SK-N-SH (cell line): ENCODE data around the gene GOLGA3. TPM values are rescaled to one million over a fixed set of nuclear protein-coding genes. Genes with fewer than 3 reads are reported as not detected.
"Not testable (repeated sequence)": the region's sequence is repeated elsewhere in the genome, so short reads cannot be mapped to it uniquely, and the experiment has no call there.

Experiments
- CTCF ChIA-PET: fragments of 300-600, 350-600 bp; formaldehyde crosslinking; extraction: SDS; loops from one replicate; lab custom pipeline; 2021; lab: Yijun Ruan, JAX
- POLR2A ChIA-PET: fragments of 350-600 bp; sonication (Branson Sonifier 250); formaldehyde crosslinking; extraction: SDS; loops from one replicate; lab custom pipeline; 2020; ENCODE audit warnings: antibody characterized with exemption, inconsistent platforms; lab: Yijun Ruan, JAX
- DNase-seq: peaks from one replicate; pipeline ENCODE4 v3.0.0; 2012
- H2AFZ ChIP-seq: fragments of 200-600 bp; sonication (generic); 2 replicates; pipeline ENCODE4 v1.8.1; 2016; ENCODE audit warnings: antibody characterized with exemption, mild to moderate bottlenecking, low read depth
- H3F3A ChIP-seq: fragments of 200-600 bp; sonication (generic); replicated peaks from 2 replicates; pipeline ENCODE3; 2016; ENCODE audit warnings: antibody characterized with exemption, mild to moderate bottlenecking; ENCODE audit not compliant: insufficient read depth
- H3K27ac ChIP-seq, 2 experiments: fragments of 200-500 bp in 1 of 2; fragments of 200-600 bp in 1 of 2; sonication (Bioruptor generic) in 1 of 2; sonication (generic), shearing (Covaris generic) in 1 of 2; 2 replicates each; pipeline versions ENCODE4 v1.5.1 to v1.6.1; 2014 to 2016; ENCODE audit warnings: low read depth in 2 of 2, inconsistent platforms in 1 of 2, low read length in 1 of 2, mild to moderate bottlenecking in 1 of 2, mixed read lengths in 1 of 2
- H3K27me3 ChIP-seq: fragments of 200-600 bp; sonication (generic), shearing (Covaris generic); 2 replicates; pipeline ENCODE4 v1.6.1; 2016; ENCODE audit warnings: mixed run types; ENCODE audit not compliant: insufficient read depth
- H3K36me3 ChIP-seq, 2 experiments: fragments of 200-500 bp in 1 of 2; fragments of 200-600 bp in 1 of 2; sonication (Bioruptor generic) in 1 of 2; sonication (generic) in 1 of 2; replicated peaks in 1 of 2; 2 replicates each; pipeline versions ENCODE3 to v1.5.1; 2014 to 2016; ENCODE audit warnings: low read length in 1 of 2, mild to moderate bottlenecking in 1 of 2; ENCODE audit not compliant: insufficient read depth in 2 of 2, control insufficient read depth in 1 of 2
- H3K4me1 ChIP-seq, 2 experiments: fragments of 200-500 bp in 1 of 2; fragments of 200-600 bp in 1 of 2; sonication (Bioruptor generic) in 1 of 2; sonication (generic), shearing (Covaris generic) in 1 of 2; 2 replicates each; pipeline versions ENCODE4 v1.5.1 to v1.6.1; 2014 to 2016; ENCODE audit warnings: low read depth in 1 of 2, low read length in 1 of 2, mixed run types in 1 of 2; ENCODE audit not compliant: insufficient read depth in 2 of 2, control insufficient read depth in 1 of 2
- H3K4me2 ChIP-seq: fragments of 200-600 bp; sonication (generic), shearing (Covaris generic); 2 replicates; pipeline ENCODE4 v1.6.1; 2017; ENCODE audit warnings: mixed run types
- H3K4me3 ChIP-seq, 2 experiments: fragments of 200-500 bp in 1 of 2; fragments of 200-600 bp in 1 of 2; sonication (Bioruptor generic) in 1 of 2; sonication (generic), shearing (Covaris generic) in 1 of 2; 2 replicates each; pipeline versions ENCODE4 v1.5.1 to v1.8.1; 2014 to 2016; ENCODE audit warnings: low read depth in 2 of 2, inconsistent platforms in 1 of 2, low read length in 1 of 2, mild to moderate bottlenecking in 1 of 2, mixed read lengths in 1 of 2, moderate library complexity in 1 of 2
- H3K79me2 ChIP-seq: fragments of 200-600 bp; sonication (generic); 2 replicates; pipeline ENCODE4 v1.8.1; 2017; ENCODE audit warnings: mild to moderate bottlenecking; ENCODE audit not compliant: insufficient read depth
- H3K9ac ChIP-seq: fragments of 200-600 bp; sonication (generic); 2 replicates; pipeline ENCODE4 v1.6.1; 2017; ENCODE audit warnings: mixed run types
- H3K9me2 ChIP-seq: fragments of 200-600 bp; sonication (generic); 2 replicates; pipeline ENCODE4 v1.6.1; 2017; ENCODE audit warnings: mixed run types
- H3K9me3 ChIP-seq: fragments of 200-600 bp; sonication (generic); 2 replicates; pipeline ENCODE4 v1.6.1; 2017; ENCODE audit warnings: mixed run types, mild to moderate bottlenecking, moderate library complexity
- H4K20me1 ChIP-seq: fragments of 200-600 bp; sonication (generic); 2 replicates; pipeline ENCODE4 v1.6.1; 2017; ENCODE audit warnings: mild to moderate bottlenecking, mixed run types; ENCODE audit not compliant: insufficient read depth
- CTCF ChIP-seq: fragments of 200-600 bp; sonication (generic); IDR thresholded peaks from 2 replicates; pipeline ENCODE4 v1.6.1; 2017; ENCODE audit warnings: antibody characterized with exemption, mild to moderate bottlenecking, moderate library complexity
- EZH2phosphoT487 ChIP-seq: fragments of 200-600 bp; sonication (generic); IDR thresholded peaks from 2 replicates; pipeline ENCODE4 v1.6.1; 2017; ENCODE audit warnings: low read depth, mixed run types, mild to moderate bottlenecking, antibody characterized with exemption, moderate library complexity, borderline replicate concordance
- FOSL2 ChIP-seq: IDR thresholded peaks from 2 replicates; pipeline ENCODE4 v1.4.0; 2012; ENCODE audit warnings: low read depth, mild to moderate bottlenecking, moderate library complexity, borderline replicate concordance
- PBX3 ChIP-seq: IDR thresholded peaks from 2 replicates; pipeline ENCODE4; 2012
- POLR2AphosphoS5 ChIP-seq: IDR thresholded peaks from 2 replicates; pipeline ENCODE4 v1.6.1; 2012; ENCODE audit warnings: low read depth, low read length
- SIN3A ChIP-seq: IDR thresholded peaks from 2 replicates; pipeline ENCODE4 v1.6.1; 2012; ENCODE audit warnings: low read depth, mild to moderate bottlenecking, low read length, moderate library complexity, borderline replicate concordance
- USF2 ChIP-seq: fragments of 150-350 bp; IDR thresholded peaks from 2 replicates; pipeline ENCODE4 v1.6.1; 2017; ENCODE audit warnings: antibody characterized with exemption, low read length, low read depth, borderline replicate concordance
- WGBS: methylation state at CpG from one replicate; pipeline ENCODE4 v1.1.6; 2017; ENCODE audit warnings: low lambda C conversion rate; 5-methylcytosine and 5-hydroxymethylcytosine counted together
- polyA plus RNA-seq, 3 experiments: library from polyadenylated mRNA; depleted of rRNA; stranded (reverse); fragments of >200 nt; gene quantifications; 2 replicates each; pipeline ENCODE4 v1.2.3, GENCODE V29; 2012
- TF ChIP-seq, protein P1 (sequence below): IDR thresholded peaks from 2 replicates; pipeline ENCODE4 v1.4.0; 2012; ENCODE audit warnings: low read depth, borderline replicate concordance
- TF ChIP-seq, protein P2 (sequence below): IDR thresholded peaks from 2 replicates; pipeline ENCODE4 v1.4.0; 2012; ENCODE audit warnings: low read depth, borderline replicate concordance

Gene GOLGA3
- polyA plus RNA-seq, 1 of the 3 experiments (the other 2 are of a cell fraction), result 16.9 TPM

GRCh38 chr12:132828706-132829534, at the start of gene GOLGA3 (continued):
- TF ChIP-seq FOSL2 (no peak), USF2 (no peak), SIN3A (no peak; the same call in 1 of the 2 replicates), PBX3 (no peak), CTCF (no peak), EZH2phosphoT487 (no peak), POLR2AphosphoS5 (peak; percentile 65)
- TF ChIP-seq, protein P1, sequence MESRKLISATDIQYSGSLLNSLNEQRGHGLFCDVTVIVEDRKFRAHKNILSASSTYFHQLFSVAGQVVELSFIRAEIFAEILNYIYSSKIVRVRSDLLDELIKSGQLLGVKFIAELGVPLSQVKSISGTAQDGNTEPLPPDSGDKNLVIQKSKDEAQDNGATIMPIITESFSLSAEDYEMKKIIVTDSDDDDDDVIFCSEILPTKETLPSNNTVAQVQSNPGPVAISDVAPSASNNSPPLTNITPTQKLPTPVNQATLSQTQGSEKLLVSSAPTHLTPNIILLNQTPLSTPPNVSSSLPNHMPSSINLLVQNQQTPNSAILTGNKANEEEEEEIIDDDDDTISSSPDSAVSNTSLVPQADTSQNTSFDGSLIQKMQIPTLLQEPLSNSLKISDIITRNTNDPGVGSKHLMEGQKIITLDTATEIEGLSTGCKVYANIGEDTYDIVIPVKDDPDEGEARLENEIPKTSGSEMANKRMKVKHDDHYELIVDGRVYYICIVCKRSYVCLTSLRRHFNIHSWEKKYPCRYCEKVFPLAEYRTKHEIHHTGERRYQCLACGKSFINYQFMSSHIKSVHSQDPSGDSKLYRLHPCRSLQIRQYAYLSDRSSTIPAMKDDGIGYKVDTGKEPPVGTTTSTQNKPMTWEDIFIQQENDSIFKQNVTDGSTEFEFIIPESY, result no peak; the same call in 1 of the 2 replicates
- TF ChIP-seq, protein P2, sequence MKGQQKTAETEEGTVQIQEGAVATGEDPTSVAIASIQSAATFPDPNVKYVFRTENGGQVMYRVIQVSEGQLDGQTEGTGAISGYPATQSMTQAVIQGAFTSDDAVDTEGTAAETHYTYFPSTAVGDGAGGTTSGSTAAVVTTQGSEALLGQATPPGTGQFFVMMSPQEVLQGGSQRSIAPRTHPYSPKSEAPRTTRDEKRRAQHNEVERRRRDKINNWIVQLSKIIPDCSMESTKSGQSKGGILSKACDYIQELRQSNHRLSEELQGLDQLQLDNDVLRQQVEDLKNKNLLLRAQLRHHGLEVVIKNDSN, result no peak

DNA sequence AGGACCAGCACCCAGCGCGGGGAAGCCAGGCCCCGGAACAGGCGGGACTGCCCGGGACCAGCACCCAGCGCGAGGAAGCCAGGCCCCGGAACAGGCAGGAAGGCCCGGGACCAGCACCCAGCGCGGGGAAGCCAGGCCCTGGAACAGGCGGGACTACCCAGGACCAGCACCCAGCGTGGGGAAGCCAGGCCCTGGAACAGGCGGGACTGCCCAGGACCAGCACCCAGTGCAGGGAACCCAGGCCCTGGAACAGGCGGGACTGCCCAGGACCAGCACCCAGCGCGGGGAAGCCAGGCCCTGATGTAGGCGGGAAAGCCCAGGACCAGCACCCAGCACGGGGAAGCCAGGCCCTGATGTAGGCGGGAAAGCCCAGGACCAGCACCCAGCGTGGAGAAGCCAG, 46.0 kb upstream of the GOLGA3 start:
- H4K20me1 ChIP-seq, H3K27me3 ChIP-seq, POLR2A ChIA-PET, H3K9ac ChIP-seq, CTCF ChIA-PET, DNase-seq, H3K9me3 ChIP-seq, H3K4me1 ChIP-seq, H3F3A ChIP-seq, H2AFZ ChIP-seq, H3K27ac ChIP-seq, H3K4me2 ChIP-seq, H3K4me3 ChIP-seq, H3K9me2 ChIP-seq: not testable (repeated sequence)
- Histone ChIP-seq H3K79me2 (peaks cover 44% of the 10 kb centered on the region), H3K36me3 (peaks cover 51 to 68% of the 10 kb centered on the region in 2 experiments)
- 95% methylated on average over 9 of the region's 21 CpGs for WGBS
